LNCaP clone FGC (cell line): Measurements from ENCODE around the gene KRT6B.

Experiments used
- DNase-seq: peaks from one replicate; pipeline ENCODE4 v3.0.0-alpha.2; 2011; ENCODE audit warnings: low read depth
- H3K4me3 ChIP-seq: 2 replicates; pipeline ENCODE4 v1.5.1; 2011; ENCODE audit warnings: mild to moderate bottlenecking, low read depth, low read length, control low read depth
- TF ChIP-seq, protein P1 (sequence below): IDR thresholded peaks from 2 replicates; pipeline ENCODE4 v1.5.1; 2012; ENCODE audit warnings: mild to moderate bottlenecking; ENCODE audit not compliant: control insufficient read depth, insufficient read depth; ENCODE audit errors: extremely low read depth

KRT6B gene

DNA sequence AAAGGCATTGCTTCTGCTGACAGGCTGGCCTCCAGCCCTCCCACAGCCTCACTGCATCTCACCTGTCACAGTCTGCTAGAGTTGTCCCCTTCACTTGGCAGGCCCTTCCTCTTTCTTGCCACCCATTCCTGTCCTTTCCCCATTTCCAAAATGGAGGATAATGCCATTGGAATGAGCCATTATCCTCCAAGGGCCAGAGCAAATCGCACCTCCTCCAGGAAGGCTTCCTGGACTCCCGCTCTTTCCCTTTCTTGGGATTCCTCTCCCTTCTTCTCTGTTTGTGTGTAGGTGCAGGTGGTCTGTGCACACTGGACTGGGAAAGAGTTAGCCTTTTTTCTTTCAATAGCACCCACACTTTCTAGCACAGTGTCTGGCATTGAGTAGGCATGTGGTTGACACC, 49.6 kb downstream of the KRT6B start:
- TF ChIP-seq, protein P1, sequence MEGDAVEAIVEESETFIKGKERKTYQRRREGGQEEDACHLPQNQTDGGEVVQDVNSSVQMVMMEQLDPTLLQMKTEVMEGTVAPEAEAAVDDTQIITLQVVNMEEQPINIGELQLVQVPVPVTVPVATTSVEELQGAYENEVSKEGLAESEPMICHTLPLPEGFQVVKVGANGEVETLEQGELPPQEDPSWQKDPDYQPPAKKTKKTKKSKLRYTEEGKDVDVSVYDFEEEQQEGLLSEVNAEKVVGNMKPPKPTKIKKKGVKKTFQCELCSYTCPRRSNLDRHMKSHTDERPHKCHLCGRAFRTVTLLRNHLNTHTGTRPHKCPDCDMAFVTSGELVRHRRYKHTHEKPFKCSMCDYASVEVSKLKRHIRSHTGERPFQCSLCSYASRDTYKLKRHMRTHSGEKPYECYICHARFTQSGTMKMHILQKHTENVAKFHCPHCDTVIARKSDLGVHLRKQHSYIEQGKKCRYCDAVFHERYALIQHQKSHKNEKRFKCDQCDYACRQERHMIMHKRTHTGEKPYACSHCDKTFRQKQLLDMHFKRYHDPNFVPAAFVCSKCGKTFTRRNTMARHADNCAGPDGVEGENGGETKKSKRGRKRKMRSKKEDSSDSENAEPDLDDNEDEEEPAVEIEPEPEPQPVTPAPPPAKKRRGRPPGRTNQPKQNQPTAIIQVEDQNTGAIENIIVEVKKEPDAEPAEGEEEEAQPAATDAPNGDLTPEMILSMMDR = no peak
- no peak overlapping the region for H3K4me3 ChIP-seq
- DNase-seq = no peak

DNA sequence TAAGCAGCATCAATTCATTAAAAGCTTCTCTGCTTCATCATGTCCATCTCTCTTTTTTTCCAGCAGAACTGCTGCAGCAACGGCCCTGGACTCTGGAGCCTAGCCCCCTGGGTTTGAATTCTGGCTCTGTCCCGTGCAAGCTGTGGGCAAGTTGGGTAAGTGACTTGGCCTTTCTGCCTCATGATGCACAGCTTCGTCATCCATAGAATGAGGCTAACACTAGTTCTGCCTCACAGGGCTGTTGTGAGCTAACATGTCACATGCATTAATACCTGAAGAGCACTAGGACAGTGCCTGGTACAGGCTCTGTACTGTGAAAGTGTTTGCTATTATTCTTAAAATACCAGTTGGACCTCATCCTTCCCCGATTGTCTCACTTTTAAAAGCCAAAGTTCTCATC, 50.0 kb downstream of the KRT6B start:
- no peak for DNase-seq
- TF ChIP-seq, protein P1 = no peak

DNA sequence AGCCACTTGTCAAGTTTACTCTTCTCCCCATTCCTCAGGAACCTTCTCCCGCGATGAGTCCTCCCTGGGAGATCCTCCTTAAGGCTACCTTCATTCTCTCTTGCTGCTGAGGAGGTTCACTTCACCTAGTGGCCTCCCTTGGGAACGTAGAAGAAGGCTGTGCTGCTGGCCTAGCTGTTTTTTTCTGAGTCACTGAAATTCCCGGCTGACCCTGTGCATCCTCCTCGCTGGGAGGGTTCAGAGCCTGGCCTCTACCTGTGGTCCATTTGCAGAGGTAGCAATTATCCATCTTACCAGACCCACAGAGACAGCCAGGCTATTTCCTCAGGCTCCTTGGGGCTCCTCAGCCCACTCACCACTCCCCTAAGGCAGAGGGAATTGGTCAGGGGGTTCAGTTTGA, 50.4 kb downstream of the KRT6B start:
- DNase-seq = no peak
- H3K4me3 ChIP-seq = no peak overlapping the region
- TF ChIP-seq, protein P1 = no peak

More for the DNA sequence above, 50.0 kb downstream of the KRT6B start:
- H3K4me3 ChIP-seq = no peak overlapping the region

DNA sequence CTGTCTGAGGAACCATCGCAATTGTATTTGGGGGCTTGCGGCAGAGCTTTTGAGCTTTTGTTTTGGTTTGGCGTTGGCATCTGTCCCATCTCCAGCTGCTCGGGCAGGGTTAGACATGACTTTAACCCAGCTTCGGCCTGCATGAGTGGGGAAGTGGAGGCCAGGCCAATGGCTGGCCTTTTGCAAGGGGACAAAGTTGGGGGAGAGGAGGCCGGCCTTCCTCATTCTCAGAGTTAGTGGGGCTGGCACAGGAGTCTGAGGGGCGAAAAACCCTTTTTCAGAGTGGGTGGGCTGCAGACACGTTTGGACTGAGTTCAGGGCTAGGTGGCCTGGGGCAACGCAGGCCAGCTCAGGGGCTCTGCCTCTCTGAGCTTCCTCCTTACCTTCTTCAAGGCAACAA, 51.0 kb downstream of the KRT6B start:
- no peak overlapping the region for H3K4me3 ChIP-seq
- TF ChIP-seq, protein P1 = no peak
- no peak for DNase-seq

DNA sequence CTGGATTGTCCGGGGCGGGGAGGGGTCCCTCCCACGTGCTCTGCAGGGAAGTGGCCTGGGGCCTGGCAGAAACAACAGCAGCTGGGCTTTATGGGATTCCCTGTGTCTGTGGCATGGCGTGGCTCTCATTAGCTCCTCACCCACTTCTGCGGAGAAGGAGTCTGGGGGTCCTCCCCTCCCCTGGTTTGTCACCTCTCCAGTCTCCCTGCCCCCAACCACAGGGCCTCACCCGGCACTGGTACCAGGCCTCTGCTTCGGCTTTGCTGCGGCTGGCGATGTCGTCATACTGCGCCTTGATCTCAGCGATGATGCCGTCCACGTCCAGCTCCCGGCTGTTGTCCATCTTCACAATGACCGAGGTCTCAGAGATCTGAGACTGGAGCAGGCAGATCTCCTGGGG, 52.2 kb downstream of the KRT6B start:
- TF ChIP-seq, protein P1 = no peak
- no peak for DNase-seq
- no peak overlapping the region for H3K4me3 ChIP-seq

DNA sequence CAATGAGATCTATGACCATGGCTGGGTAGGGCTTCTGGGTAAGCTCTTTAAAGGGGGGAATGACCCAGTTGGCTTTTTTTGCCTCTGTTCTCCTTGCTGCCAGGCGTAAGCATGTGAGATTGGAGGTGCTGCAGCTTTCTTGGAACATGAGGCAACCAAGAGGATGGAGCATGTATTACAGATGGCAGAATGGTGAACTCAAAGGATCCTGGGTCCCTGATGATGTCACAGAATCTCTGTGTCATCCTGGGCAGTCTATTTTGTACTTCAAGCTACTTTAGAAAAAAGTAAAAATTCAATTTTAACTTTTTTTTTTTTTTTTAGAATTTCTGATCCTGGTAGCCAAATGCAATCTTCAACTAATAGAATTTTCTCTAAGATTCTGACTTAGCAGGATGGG, 53.8 kb downstream of the KRT6B start:
- no peak overlapping the region for H3K4me3 ChIP-seq
- TF ChIP-seq, protein P1 = no peak
- DNase-seq = no peak

DNA sequence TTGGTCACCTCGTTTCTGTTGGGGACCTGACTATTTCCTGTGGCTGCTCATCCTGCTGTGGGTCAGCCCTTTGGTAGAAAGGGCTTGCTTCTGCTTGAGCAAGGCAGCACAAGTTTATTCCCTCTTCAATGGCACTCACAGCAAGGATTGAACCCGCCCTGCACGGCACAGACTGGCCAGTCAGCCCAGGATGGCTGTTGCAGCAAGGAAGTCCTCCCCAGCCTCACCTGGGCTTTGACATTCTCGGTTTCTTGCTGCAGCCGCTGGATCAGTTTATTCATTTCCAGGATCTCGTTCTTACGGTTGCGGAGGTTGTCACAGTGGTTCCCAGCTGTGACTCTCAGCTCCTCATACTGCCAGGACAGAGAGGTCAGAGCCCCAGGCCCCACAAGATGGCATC, 55.3 kb downstream of the KRT6B start:
- H3K4me3 ChIP-seq = no peak overlapping the region
- no peak for DNase-seq
- TF ChIP-seq, protein P1 = no peak
